Measurements from ENCODE around the gene FOSL2.
A peak's percentile ranks its signal among the peaks of the same experiment; 100 is the strongest.

FOSL2 gene

GRCh38 chr2:28437918-28438317 lies 45.3 kb downstream of the FOSL2 start:
- no peak for TF ChIP-seq CTCF (IDR thresholded peaks at IDR 0.05; ENCODE audit: low read depth, low read length)
- no peak for DNase-seq (ENCODE audit: extremely low read depth, low read depth)

GRCh38 chr2:28438532-28439063 lies 45.9 kb downstream of the FOSL2 start:
- DNase-seq (ENCODE audit: extremely low read depth, low read depth) = no peak
- no peak for TF ChIP-seq CTCF (IDR thresholded peaks at IDR 0.05; ENCODE audit: low read depth, low read length)

GRCh38 chr2:28439127-28439526 lies 46.5 kb downstream of the FOSL2 start:
- no peak for TF ChIP-seq CTCF (IDR thresholded peaks at IDR 0.05; ENCODE audit: low read depth, low read length)
- DNase-seq (ENCODE audit: extremely low read depth, low read depth) = no peak

- no peak for TF ChIP-seq CTCF (IDR thresholded peaks at IDR 0.05; ENCODE audit: low read depth, low read length)
Observed at GRCh38 chr2:28439763-28440162, 47.1 kb downstream of the FOSL2 start.

GRCh38 chr2:28442328-28442727 lies 49.7 kb downstream of the FOSL2 start:
- no peak for TF ChIP-seq CTCF (IDR thresholded peaks at IDR 0.05; ENCODE audit: low read depth, low read length)

More at GRCh38 chr2:28439763-28440162, 47.1 kb downstream of the FOSL2 start:
- no peak for DNase-seq (ENCODE audit: extremely low read depth, low read depth)

GRCh38 chr2:28444956-28445355 lies 52.3 kb downstream of the FOSL2 start:
- no peak for DNase-seq (ENCODE audit: extremely low read depth, low read depth)
- no peak for TF ChIP-seq CTCF (IDR thresholded peaks at IDR 0.05; ENCODE audit: low read depth, low read length)

More at GRCh38 chr2:28442328-28442727, 49.7 kb downstream of the FOSL2 start:
- DNase-seq (ENCODE audit: extremely low read depth, low read depth) = no peak

- no peak for TF ChIP-seq CTCF (IDR thresholded peaks at IDR 0.05; ENCODE audit: low read depth, low read length)
- DNase-seq (ENCODE audit: extremely low read depth, low read depth) = peak; percentile 78
Observed at GRCh38 chr2:28445448-28446258, 53.0 kb downstream of the FOSL2 start.
